ENCODE data around the gene GDF9.

GDF9 gene

GRCh38 chr5:132866342-132867045 is at the start of gene GDF9, which contains the start of gene UQCRQ:
GDF9 (minus strand) TSS chr5:132866469; CDS start chr5:132864533, 1,936 bp downstream.
UQCRQ (plus strand) TSS chr5:132866642; CDS start chr5:132866882, 240 bp downstream.
- peak; percentile 45 for TF ChIP-seq CTCF (IDR thresholded peaks at IDR 0.05; ENCODE audit: low read depth, low read length, missing control alignments)
- Histone ChIP-seq H3K36me3 (replicated peaks) (peaks cover 23% of the 10 kb centered on the region), H3K4me3 (ENCODE audit: low read depth, low read length) (peak within 1 kb of the TSS; percentile 78), H3K27ac (peak within 1 kb of the TSS; percentile 92), H3K27me3 (replicated peaks) (no peaks in the 10 kb centered on the region)
- in situ Hi-C loops (cut with HindIII; ENCODE audit: low pct_ligation_motif_present, low sequenced_read_pairs): no loop called here
- DNase-seq: peak; percentile 99

GRCh38 chr5:132915681-132916080 is 49.4 kb upstream of the GDF9 start:
- peak; percentile 25 for DNase-seq
- in situ Hi-C loops (cut with HindIII; ENCODE audit: low pct_ligation_motif_present, low sequenced_read_pairs): no loop called here
- TF ChIP-seq CTCF (IDR thresholded peaks at IDR 0.05; ENCODE audit: low read depth, low read length, missing control alignments): no peak
- peak overlapping the region; percentile 67 for H3K27ac ChIP-seq
- H3K36me3 ChIP-seq (replicated peaks): peaks cover 27% of the 10 kb centered on the region
- H3K27me3 ChIP-seq (replicated peaks): no peaks in the 10 kb centered on the region
- H3K4me3 ChIP-seq (ENCODE audit: low read depth, low read length): no peak overlapping the region

- in situ Hi-C loops (cut with HindIII; ENCODE audit: low pct_ligation_motif_present, low sequenced_read_pairs): no loop called here
- H3K27me3 ChIP-seq (replicated peaks): no peaks in the 10 kb centered on the region
- H3K27ac ChIP-seq: no peak overlapping the region
- no peak for DNase-seq
- peaks cover 9% of the 10 kb centered on the region for H3K36me3 ChIP-seq (replicated peaks)
- no peak overlapping the region for H3K4me3 ChIP-seq (ENCODE audit: low read depth, low read length)
- TF ChIP-seq CTCF (IDR thresholded peaks at IDR 0.05; ENCODE audit: low read depth, low read length, missing control alignments): no peak
These were observed 43.4 kb upstream of the GDF9 start for GRCh38 chr5:132909702-132910101.

- Histone ChIP-seq H3K27me3 (replicated peaks) (no peaks in the 10 kb centered on the region), H3K27ac (no peak overlapping the region), H3K36me3 (replicated peaks) (peaks cover 7% of the 10 kb centered on the region), H3K4me3 (ENCODE audit: low read depth, low read length) (no peak overlapping the region)
- no peak for TF ChIP-seq CTCF (IDR thresholded peaks at IDR 0.05; ENCODE audit: low read depth, low read length, missing control alignments)
- in situ Hi-C loops (cut with HindIII; ENCODE audit: low pct_ligation_motif_present, low sequenced_read_pairs): no loop called here
- DNase-seq: no peak
These were observed 40.9 kb upstream of the GDF9 start for GRCh38 chr5:132907161-132907560.

GRCh38 chr5:132905938-132906337 is 39.7 kb upstream of the GDF9 start:
- Histone ChIP-seq H3K27ac (no peak overlapping the region), H3K36me3 (replicated peaks) (peaks cover 5% of the 10 kb centered on the region), H3K4me3 (ENCODE audit: low read depth, low read length) (no peak overlapping the region), H3K27me3 (replicated peaks) (no peaks in the 10 kb centered on the region)
- TF ChIP-seq CTCF (IDR thresholded peaks at IDR 0.05; ENCODE audit: low read depth, low read length, missing control alignments): no peak
- in situ Hi-C loops (cut with HindIII; ENCODE audit: low pct_ligation_motif_present, low sequenced_read_pairs): no loop called here
- no peak for DNase-seq

GRCh38 chr5:132901730-132902129 is 35.5 kb upstream of the GDF9 start:
- Histone ChIP-seq H3K27ac (no peak overlapping the region), H3K27me3 (replicated peaks) (no peaks in the 10 kb centered on the region), H3K4me3 (ENCODE audit: low read depth, low read length) (no peak overlapping the region), H3K36me3 (replicated peaks) (peaks cover 23% of the 10 kb centered on the region)
- in situ Hi-C loops (cut with HindIII; ENCODE audit: low pct_ligation_motif_present, low sequenced_read_pairs): no loop called here
- TF ChIP-seq CTCF (IDR thresholded peaks at IDR 0.05; ENCODE audit: low read depth, low read length, missing control alignments): peak; percentile 4
- no peak for DNase-seq
